Activated CD4-positive, alpha-beta T cell treated with anti-CD3 and anti-CD28 coated beads, Interleukin-2, Interleukin-4, amounts not matched to agents 100 ng/mL and 50 ng/mL, durations not matched to agents 16 hours and 8 hours (primary cell): ENCODE results near the gene GPR183.

Experiments used
- DNase-seq: peaks from one replicate; pipeline ENCODE4 v3.0.0-alpha.2; 2020; ENCODE audit warnings: low spot score

Gene GPR183

GRCh38 chr13:99294958-99295357, 12.2 kb downstream of the GPR183 start:
- DNase-seq, result no peak

GRCh38 chr13:99294198-99294597, 13.0 kb downstream of the GPR183 start:
- no peak for DNase-seq

GRCh38 chr13:99293178-99293577, 14.0 kb downstream of the GPR183 start:
- DNase-seq, result no peak

DNA sequence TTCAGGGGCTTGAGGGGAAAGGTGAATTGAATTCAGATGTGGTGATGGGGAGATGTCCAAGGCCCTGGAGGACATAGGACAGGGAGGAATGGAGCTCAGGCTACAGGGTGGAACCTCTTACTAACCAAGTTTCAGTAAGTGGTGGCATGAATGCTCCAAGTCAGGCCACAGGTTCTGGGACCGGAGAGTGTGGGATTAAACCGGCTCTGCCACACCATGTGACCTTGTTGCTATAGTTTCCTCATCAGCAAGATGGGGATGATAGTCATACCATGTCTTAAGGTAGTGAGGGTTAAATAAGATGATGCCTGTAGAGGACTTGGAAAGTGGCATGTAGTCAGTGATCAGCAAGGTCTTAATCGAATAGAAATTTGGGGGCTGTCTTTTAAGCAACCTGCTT, 16.3 kb downstream of the GPR183 start:
- DNase-seq, result no peak

- peak; percentile 90 for DNase-seq
Measured at GRCh38 chr13:99289674-99290337, 17.4 kb downstream of the GPR183 start.

GRCh38 chr13:99289271-99289670, 17.9 kb downstream of the GPR183 start:
- no peak for DNase-seq

- peak; percentile 92 for DNase-seq
Measured at GRCh38 chr13:99288089-99288488, 19.1 kb downstream of the GPR183 start.

DNA sequence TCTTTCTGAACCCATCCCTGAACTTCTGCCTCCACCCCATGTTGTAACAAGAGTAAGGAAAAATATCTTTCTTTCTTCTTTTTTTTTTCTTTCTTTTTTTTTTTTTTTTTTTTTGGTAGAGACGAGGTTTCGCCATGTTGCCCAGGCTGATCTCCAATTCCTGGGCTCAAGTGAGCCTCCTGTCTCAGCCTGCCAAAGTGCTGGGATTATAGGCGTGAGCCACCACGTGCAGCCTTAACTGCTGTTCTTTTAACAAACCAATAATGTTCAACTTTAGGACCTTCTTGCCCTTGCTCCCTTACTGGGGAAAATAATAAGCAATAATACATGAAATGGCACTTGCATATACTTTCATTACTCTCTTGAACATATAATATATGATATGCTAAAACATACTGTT, 19.6 kb downstream of the GPR183 start:
- DNase-seq, result no peak

DNA sequence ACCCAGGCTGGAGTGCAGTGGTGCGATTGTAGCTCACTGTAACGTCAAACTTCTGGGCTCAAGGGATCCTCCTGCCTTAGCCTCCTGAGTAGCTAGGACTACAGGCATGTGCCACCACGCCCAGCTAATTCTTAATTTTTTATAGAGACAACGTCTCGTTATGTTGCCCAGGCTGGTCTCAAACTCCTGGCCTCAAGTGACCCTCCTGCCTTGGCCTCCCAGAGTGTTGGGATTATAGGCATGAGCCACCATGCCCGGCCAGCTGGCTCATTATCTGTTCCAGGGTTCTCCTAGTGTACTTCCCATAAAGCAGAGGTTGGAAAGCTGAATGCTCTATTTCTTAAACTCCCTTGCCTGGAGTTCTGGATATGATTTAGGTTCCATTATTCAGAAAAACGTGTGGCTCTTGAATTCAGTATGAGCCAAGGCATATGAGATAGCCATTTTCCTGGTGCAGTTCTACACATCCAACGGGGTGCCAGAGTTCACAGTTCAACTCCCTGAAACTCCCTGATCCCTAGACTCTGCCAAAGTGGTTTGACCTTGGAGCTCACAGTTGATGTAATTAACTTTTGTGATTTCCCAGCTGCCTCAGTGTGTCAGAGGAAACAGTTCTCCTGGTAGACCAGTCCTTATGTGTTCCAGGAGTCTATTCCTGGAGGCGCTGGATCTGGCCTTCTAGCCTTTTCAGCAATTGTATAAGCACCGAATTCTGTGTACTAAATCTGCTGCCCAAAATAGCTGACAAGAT, 21.6 kb downstream of the GPR183 start:
- no peak for DNase-seq

DNA sequence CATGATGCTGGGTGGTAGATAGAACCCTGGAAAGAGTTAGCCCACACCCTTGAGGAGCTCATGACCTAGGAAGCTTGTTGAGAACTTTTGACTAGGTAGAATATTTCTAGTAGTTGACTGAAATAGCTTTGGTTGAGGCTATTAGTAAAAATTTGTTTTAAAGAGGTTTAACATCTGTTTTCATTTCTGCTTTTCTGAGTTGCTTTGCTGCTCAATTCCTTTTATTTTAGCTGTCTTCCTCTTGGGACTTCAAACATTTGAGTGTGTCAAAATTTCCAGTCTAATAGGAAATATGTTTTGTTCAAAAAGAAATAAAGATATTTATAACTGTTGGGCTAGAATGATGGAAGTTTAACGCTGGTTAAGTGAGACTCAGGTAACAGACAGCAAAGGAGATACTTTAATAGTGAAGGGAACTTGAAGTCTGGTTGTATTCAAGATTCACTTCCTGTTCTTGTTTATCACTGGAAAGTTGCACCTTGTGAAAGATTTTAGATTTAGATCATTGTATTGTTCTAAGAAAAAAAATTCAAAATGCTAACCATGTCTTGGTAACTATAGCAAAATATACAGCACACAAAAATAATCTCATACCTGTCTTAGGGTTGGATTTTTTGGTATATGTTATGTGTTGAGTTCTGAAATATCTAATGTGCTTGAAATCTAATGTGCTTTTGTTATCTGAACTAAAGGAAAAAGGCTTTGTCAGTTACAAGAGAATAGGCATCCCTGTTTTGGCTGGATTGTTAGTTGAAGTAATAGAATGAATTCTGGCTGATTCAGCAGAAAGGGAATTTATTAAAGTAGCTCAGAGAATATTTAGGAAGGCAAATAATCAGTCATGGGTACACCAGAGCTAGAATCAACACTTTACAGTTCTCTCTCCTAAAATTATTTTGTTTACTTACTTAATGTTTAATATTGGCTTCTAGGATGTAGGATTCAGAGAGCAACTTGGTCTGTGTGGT, 24.7 kb downstream of the GPR183 start:
- no peak for DNase-seq

DNA sequence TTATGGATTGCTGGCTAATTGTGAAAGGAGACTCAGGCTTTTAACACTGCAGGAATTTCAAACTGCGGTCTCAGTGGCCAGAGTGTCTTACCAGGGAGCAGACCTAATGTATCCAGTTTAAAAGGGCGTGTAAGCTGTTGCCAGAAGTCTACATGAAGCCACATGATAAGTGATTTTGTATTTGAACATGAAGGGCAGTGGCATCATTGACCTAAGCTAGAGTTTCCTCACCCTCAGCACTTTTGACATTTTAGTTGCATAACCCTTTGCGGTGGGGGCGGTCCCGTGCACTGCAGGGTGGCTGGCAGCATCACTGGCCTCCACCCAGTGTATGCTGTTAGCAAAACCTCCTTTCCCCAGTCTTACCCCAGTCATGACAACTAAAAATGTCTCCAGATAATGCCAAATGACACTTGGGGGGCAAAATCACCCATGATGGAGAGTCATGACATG, 25.4 kb downstream of the GPR183 start:
- peak; percentile 53 for DNase-seq

DNA sequence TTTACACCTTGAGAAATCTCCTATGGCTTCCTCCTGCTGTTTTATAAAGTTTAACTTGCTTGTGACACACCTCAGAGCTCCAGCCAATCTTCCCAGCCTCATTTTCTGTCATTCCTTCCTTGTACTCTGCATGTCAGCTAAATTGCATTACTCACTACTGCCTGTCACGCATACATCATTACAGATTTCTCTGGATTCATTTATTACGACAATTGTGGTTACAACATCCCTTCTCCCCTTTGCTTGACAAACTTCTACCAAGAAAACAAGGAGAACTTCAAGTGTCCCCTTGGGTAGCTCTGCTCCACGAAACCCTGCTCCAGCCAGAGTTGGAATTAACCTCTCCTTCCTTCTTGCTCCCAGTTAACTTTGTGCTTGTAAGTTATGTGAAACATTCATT, 27.0 kb downstream of the GPR183 start:
- no peak for DNase-seq

GRCh38 chr13:99279637-99280036, 27.6 kb downstream of the GPR183 start:
- no peak for DNase-seq

- DNase-seq, result no peak
Measured at GRCh38 chr13:99278843-99279242, 28.4 kb downstream of the GPR183 start.

DNA sequence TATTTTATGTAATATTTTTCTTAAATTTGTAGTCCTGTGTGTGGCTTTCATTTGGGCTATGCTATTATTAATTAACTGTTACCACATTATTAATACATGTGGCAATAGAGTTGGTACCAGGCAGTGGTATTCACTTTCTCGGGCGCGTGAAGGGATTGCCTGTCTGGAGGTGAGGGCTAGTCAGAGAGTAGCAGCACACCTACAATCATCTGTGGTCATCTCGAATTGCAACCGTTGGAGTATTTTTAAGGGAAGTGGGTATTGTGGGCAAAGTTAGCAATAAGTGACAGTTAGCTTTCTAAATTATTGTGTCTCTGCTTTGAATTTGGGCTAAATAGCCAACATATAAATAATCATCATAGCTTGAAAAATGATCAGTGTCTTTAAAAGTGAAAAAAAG, 29.0 kb downstream of the GPR183 start:
- peak; percentile 49 for DNase-seq

DNA sequence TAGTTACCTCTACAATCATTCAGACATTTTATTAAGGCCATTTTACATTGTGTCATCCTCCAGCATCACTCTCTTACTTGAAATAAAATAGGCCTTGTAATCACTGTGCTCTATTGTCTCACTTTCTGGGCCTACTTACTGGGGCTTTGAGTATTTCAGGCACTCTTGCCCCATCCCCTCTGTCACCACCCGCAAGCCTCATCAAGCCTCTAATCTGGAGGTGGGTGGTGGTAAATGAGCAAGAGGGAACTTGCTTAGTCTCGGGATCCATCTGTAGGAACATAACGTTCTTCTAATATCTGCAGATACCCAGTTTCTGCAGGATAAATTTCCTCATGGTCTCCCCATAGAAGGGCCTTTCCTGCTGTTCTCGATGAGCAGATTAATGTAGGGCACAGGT, 29.6 kb downstream of the GPR183 start:
- DNase-seq, result no peak

DNA sequence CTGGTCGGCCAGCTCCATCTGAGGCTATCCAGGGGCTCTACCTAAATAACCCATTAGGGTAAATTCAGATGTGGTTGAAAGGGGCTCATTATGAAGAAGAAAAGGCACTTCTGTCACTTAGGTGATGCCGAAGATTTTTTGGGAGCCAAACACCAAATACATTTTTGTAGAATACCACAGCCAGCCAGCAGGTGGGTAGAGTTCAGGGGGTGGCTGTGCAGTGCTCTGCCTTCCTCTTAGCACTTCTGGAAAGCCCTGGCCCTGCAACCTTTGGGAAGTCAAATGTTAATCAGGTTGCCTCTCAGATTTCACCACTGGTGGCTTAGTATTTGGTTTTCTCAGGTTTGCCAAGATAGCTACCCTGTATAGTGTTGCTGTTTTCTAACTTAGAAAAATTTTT, 30.5 kb downstream of the GPR183 start:
- DNase-seq, result no peak

GRCh38 chr13:99275093-99275469, 32.1 kb downstream of the GPR183 start:
- DNase-seq, result peak; percentile 71

DNA sequence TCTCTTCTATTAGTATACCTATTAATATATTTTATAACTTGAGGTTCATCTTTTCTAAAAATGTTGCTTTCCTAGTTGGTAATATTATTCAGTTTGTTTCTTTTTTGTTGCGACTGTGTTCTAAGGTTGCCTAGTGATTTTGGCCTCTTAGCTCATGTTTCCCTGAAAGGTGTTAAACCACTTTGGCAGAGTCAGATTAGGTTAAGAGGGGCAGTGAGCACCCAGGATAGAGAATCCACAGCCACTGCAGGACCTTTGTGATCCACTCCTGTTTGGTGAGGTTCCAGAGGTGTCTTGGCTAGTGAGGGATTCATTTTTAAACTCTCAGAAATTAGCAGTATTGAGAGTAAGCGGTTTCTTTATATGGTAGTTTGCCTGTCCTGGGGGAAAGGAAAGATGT, 34.1 kb downstream of the GPR183 start:
- no peak for DNase-seq

DNA sequence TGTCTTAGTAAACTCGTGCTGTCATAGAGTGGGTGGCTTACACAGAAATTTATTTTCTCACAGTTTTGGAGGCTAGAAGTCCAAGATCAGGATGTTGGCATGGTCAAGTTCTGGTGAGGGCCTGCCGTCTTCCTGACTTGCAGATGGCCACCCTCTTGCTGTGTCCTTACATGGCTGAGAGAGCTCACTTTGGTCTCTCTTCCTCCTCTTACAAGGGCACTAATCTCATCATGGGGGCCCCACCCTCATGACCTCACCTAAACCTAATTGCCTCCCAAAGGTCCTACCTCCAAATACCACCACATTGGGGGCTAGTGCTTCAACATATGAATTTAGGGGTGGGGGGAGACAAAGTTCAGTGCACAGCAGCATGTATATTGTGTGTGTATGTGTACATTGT, 34.7 kb downstream of the GPR183 start:
- DNase-seq, result no peak

GRCh38 chr13:99271249-99271648, 36.0 kb downstream of the GPR183 start:
- no peak for DNase-seq

- no peak for DNase-seq
Measured at GRCh38 chr13:99270518-99270917, 36.7 kb downstream of the GPR183 start.
